GM20431 (cell line): ENCODE results near the gene NPR3.

Source experiments
- in situ Hi-C: fragments of 300-500 bp; cut with MseI, MboI; formaldehyde crosslinking; loops from one replicate; pipeline ENCODE4 v1.15.0; 2020; ENCODE audit warnings: low sequenced_read_pairs; ENCODE audit not compliant: unreplicated experiment

Gene NPR3

DNA sequence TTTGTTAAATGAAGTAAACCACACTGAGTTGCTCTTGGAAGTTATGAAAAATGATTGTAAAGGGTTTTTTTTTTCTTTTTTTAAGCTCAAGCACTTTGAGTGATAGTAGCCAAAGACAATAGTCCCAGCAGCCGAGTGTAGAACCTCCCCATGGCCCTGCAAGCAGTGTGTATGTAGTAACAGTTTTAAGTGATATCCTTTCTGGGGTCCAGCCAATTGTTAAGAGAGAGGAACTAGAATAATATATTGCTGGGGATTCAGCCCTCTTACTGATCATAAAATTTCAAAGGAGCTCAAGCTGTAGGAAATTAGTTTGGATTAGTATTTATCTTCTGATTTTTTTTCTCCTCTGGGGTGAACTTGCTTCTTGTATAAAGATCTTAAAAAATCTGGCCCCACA lies 43.2 kb downstream of the NPR3 start:
- in situ Hi-C loops, result no loop called here

DNA sequence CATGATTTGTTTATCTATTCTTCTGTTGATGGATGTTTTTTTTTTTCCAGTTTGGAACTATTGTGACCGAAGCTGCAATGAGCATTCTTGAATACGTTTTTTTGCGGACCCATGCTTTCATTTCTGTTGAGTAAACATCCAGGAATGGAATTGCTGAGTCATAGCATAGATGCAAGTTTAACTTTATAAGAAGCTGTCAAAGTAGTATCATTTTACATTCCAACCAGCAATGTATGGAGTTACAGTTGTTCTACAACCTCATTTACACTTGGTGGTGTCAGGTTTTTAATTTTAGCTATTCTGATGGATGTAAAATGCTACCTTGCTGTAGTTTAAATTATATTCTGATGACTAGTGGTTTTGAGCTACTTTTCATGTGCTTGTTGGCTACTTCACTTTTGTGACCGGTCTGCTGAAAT lies 49.0 kb downstream of the NPR3 start:
- in situ Hi-C loops, result no loop called here

DNA sequence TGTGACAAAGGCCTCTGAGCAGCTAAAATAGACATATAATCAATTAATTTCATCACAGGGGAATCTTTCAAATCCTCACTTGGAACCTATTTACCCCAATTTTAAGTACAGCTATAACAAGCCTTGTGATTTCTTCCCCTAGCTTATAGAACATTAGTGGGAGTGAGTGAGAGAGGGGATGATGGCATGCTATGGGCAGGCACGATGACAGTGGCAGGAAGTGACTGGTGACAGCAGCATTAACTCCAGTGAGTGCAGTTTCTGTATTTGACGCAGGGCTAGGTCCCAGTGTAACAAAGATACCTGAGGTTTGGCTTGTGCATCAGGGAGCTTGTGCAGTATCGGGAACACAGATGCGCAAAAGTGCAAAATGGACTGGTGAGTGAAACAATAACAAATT lies 54.1 kb downstream of the NPR3 start:
- in situ Hi-C loops, result no loop called here

DNA sequence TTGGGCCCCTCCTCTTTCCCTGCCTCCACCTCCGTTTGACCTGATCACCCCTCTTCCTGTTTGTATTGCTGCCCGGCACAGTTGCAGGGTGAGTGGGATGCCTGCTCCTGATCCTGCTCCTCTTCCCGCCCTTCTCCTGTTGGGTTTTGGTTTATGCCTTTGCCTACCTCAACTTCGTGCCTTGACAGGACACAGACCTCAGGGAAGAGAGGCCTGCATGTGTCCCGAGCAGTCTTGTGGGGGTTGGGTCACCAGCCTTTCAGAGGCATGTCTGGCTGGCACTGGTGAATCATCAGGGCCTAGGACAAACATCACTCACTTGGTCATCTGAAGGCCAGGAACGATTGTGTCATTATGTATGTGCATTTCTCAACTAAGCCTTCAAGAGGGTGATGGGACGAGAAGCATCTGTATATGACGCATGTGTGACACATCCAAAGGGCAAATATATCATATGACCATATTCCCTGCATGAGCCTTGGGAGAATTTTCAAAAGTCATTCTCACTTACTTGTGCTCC lies 56.9 kb downstream of the NPR3 start:
- in situ Hi-C loops, result no loop called here

DNA sequence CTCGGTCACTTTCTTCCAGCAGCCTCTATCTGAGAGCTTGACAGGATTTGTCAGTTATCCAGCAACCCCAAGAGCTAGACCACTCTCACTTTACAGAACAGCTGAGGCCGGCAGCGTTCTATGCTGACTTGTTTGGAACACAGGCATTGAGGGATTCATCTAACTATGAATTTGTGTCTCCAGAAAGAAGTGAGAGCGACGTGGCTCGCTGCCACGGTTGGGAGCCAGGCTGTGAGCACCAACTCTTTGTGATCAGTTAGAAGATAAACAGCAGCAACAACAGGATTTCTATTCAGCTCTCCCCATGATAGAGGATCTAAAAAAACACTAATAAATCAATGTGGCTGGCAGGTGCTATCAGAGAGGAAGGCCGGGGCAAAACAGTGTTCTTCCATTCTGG lies 58.6 kb downstream of the NPR3 start:
- in situ Hi-C loops, result no loop called here

DNA sequence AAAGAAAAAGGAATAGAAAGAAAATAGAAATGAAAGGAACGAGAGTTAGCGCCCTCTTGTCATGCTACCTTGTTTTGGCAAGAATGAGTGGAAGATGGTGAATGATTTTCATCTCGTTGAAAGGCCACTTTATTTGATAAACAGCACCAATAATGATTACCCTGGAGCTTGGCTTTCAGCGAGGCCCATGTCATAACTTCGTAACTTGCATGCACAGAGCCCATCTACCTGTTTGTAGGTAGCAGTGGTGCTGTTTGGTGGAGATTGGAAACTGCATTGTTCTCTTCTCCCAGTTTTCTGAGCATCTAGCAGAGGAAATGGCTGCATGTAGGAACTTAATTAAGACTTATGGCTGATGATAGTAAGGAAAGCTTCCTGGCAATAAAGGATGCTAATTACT lies 59.3 kb downstream of the NPR3 start:
- in situ Hi-C loops, result no loop called here

DNA sequence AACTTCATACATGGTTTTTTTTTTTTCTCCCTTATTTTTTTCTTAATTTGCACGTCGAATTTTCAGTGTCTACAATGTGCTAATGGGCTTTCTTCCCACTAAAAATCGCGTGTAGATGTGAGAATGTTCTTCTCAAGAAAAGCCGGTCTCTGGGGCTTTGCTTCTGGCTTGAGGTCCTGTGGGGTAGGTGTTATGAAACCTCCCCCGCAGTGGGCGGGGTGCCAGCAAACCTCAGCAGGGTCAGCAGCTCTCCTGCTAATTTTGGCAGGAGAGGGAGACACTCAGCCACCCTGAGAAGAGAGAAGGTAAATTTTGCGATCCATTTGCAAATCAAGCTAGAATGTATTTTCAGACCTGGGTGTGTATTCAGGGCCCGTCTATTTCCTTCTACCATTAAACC lies 59.9 kb downstream of the NPR3 start:
- in situ Hi-C loops, result no loop called here

DNA sequence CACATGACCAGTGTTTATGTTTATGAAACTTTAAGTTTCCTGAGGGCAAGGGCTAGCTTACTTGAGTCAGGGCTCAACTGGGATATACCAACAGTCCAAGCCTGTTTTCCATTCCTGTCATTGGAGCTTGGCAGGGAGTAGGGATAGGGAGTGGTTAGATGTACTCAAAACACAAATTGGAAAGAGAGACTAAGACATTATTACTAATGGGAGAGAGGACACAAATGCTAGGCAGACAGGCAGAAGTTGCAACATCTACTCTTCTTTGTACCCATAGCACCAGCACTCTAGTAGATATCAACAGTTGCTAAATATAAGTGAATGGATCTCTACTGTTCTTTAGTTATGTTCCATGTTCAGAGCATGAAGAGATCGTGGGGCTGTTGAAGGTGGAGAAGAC lies 62.8 kb downstream of the NPR3 start:
- in situ Hi-C loops, result no loop called here

DNA sequence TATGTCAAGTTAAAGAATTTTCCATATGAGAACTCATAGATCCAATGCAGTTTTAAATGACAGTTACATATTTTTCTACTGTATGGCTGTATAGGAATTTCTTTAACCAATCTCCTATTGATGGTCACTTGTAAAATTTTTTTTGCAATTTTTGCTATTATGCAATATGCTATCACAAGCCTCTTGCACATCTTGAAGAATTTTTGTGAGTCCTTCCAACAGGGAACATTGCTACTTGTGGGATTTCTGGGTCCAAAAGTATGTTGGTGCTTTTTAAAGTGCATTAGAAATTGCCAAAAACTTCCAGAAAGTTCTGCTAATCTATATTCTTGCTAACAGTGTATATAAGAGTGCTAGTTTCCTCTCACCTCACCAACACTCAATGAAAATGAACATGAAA lies 65.1 kb downstream of the NPR3 start:
- in situ Hi-C loops, result no loop called here

DNA sequence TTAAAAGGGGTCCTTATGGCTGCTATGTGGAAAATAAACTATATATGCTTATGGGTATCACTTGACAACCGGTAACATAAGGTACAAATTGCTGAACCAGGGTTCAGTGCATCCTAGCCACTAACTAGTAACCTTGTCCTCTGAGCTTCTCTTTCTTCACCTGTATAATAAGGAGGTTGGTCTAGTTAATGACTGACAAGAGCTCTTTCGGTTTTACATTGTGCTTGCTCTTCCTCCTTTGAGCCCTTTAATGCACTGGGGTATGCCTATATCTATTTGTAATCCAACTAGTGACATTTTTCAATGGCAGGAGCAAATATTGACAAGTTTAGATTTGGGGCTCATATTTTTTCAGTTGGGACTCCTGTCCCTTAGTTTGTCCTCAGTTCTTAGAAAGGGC lies 66.1 kb downstream of the NPR3 start:
- in situ Hi-C loops, result no loop called here

DNA sequence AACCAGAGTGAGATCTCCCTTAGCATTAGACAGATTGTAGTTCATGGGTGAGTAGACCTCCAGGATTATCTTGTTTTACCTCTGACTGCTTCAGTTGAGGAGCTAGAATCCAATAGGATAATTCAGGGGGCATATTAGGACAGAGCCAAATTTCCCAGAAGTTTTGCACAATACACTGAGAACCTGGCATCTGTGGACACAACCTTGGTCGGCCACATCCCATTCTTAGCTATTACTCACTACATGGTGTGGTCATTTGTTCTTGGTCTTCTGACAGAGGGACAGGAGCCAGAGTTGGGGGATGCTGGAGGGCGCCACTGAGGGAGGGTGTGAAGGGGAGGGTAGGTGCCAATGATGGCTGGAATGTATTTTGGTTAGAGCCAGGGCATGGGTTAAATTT lies 66.6 kb downstream of the NPR3 start:
- in situ Hi-C loops, result no loop called here

DNA sequence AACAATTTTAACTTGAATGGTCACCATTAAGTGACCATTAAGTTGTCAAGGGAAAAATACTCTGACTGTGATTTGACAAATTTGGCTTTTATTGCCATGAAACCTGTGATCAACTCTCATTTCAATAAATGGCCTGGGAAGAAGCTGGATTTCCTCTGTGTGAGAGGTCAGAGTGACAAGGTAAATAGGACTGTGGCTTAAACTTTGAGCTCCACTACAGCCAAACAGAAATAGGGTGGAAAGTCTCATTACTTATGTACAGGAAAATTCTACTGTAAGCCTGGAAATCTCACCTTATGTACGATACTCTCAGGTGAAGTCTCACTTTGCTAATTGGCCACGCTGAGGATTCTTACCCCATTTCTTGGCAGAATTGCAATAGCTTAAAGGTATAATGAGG lies 67.3 kb downstream of the NPR3 start:
- in situ Hi-C loops, result no loop called here

DNA sequence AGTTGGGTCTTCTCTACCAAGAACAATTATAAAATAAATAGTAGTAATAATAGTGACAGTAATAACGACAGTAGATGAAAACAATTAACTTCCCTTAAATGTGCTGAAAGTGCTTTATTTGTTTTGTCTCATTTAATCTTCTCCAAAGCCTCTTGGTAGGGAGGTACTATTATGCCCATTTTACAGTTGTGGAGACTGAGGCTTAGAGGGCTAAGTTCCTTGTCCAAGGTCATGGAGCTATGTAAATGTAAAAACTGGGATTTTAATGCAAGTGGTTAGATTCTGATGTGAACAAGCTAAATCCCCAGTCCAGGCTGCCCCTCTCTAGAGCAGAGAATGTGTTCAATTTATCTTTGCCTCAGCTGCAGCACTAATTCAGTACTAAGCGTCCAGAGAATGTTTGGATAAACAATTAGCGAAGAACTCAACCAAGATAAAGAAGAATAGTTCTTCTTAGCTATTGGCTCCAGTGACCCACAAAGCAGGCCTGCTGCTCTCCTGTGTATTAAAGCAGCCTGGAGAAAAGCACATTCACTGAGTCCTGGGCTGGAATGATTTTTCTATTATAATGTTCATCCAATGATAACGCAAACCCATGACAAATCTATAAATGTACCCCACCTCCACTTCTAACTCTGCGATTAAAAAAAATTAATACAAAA lies 68.8 kb downstream of the NPR3 start:
- in situ Hi-C loops, result no loop called here

DNA sequence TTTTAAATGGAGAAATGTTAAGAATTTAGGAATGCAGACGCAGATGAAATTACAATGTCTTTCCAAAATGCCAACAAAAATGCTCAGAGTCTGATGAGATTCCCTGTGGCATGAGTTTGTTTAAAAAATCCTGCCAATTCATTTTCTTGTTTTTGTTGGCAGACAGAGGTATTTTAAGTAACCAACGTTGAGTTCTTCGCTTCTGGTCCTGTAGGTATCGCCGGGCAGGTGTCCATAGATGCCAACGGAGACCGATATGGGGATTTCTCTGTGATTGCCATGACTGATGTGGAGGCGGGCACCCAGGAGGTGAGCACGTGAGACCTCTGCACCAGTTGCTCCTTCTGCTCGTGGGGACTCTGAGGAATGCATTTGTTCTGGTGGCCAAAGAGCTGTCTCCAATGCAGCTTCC lies 69.4 kb downstream of the NPR3 start:
- in situ Hi-C loops, result no loop called here

DNA sequence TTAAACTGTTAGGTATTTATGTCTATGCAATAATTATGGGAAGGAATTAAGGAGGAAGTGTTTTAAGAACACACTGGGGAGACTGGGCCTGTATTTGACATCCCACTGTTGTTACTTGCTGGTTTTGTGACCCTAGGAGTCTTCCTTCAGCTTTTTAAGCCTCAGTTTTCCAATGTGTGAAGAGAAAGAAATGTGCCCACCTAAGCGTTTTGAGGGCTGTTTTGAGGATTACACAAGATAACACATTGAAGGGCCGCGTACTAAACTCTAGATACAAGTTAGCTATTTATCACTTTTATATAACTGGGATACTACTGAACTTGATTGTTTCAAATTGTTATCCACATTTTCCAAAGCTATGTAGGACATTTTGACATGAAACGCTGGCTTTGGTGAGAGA lies 72.5 kb downstream of the NPR3 start:
- in situ Hi-C loops, result no loop called here

DNA sequence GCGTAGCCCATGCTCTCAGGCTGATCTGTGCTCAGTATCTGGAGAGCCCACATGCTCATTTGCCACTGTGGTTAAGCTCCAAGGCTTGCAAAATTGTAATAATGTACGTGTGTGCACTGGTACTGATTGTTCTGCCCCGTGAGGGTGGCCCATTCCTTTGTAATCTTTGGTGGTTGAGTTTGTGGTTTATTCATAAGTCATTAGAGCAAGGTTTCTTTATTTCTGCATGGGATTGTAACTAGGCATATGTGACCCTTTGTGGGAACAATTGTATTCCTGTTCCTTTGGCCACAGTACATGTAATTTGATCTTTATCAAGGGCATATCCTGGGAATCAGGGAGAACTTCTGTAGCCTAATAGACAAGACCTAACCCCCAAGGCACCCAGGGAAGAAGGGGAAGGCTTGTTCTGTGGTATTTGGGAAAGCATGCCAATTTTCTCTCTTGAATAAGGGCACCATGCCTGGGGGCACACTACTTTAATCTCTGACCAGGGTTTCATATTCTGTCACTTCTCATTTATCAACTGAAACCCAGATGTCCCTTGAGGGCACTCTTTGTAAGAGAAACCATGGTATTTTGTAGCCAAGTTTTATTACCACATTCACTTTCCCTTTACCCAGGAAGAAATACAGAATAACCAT lies 74.6 kb downstream of the NPR3 start:
- in situ Hi-C loops, result no loop called here

DNA sequence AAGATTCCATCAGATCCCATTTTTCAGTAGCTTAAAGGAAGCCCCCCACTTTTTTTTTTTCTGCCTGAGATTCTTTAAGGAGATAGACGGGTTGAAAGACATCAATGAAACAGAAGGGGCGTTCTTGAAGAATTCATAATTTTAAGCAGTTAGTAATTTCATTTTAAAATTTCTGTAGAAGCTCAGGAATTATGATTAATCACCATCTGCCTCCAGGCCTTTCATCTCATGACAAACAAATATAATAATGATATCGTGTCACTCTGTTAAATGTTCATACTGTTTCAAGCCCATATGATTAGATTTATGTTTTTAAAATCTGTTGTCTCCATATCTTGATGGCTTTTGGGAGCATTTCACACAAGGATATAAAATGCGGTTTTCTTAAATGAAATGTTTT lies 75.2 kb downstream of the NPR3 start:
- in situ Hi-C loops, result no loop called here

DNA sequence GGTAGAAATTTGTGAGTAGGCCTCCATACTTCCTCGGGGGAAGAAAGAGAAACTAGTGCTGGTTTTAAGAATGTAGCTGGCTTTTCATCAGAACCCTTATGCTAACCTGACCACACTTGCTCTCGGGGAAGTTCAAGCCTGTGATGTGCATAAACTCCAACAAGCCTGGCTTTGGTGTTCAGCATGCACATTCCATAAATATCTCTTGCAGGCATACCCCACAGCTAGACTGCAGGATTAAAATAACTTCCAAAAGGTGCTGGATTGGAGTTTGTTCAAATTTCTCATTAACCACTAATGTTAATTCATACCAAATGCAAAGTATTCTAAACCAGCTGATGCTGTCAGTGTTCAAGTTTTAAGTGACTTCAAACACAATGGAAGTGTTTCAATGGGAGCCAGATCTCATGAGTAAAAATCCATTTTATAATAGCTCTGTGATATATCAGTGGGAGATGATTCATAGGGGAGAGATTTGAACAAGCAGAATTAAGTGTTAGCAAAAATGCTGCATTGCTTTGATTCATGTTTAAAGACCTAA lies 79.4 kb downstream of the NPR3 start:
- in situ Hi-C loops, result no loop called here

DNA sequence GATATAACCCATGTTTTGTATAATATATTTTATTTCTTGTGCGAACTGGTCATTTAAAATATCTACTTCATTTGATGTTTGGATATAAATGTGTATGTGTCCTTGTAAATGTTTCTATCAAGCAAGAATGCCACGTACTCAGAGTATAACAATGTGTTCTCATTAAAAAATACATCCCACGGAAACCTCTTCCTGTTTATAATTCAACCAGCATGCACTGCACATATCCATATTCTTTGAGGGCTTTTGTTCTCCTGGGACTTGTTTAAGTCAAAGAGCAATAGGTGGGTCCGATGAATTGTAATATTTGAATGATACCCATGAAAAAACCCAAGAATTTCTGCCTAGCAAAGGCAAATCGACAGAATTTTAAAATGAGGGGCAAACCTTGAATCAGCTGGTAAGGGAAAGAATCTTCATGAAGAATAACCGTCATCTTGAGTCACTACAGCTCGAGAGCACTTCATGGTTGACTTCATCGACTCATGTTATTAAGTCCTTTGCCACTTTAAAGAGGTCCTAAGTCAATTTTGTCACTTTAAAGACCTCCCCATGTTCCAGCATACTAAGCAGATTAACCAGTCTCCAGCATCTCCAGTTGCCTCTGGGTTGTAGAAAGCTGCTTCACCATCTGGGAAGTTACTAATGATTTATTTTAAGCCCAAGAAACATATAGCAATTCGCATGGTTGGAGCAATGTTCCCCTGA lies 80.6 kb downstream of the NPR3 start:
- in situ Hi-C loops, result no loop called here

DNA sequence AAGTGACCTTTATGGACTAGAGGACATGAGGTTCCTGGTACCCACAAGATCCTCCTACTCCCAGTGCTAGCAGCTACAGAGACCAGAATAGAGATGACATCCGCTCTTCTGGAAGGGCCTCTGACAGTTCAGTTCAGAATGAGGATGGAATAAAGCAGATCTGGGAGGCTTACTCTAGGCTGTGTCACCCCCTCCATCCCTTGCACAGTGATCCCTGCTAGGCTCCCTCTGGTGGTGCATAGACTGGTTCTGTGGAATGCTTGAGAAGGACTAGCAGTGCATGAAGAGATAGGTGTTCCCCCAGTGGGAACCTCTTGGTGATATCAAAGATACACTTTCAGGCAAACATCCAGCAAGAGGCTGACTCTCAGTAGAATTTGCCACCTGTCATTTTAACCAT lies 83.0 kb downstream of the NPR3 start:
- in situ Hi-C loops, result no loop called here

DNA sequence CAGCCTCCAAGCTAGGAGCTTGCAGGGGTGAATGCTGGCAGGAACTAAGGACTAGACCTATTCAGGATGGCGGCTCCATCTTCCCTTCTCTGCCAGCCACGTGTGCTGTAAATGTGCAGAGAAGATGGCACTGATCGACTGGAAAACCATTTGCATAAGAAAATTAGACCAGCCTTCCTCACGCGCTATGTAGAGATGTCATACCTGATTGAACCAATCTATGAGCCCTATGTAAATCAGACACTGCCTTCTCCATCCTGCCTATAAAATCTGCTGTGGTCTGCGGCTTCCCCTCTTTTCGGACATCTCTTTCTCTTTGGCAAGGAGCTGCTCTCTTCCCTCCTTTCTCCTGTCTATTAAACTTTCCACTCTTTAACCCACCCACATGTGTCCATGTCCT lies 91.6 kb downstream of the NPR3 start:
- in situ Hi-C loops, result no loop called here
